IPS-NIHi7 (cell line): ENCODE measurements around the gene RAB1B.
A peak's percentile ranks its signal among the peaks of the same experiment; 100 is the strongest.
"Not testable (repeated sequence)": the region's sequence is repeated elsewhere in the genome, so short reads cannot be mapped to it uniquely, and the experiment has no call there.

Experiments
- DNase-seq: peaks from one replicate; pipeline ENCODE4 v3.0.0; 2012; ENCODE audit warnings: mixed read lengths; ENCODE audit errors: extremely low spot score

The RAB1B gene

GRCh38 chr11:66239998-66240780, 28.2 kb upstream of the RAB1B start:
- DNase-seq = no peak

- no peak for DNase-seq
Observed at GRCh38 chr11:66240781-66241136, 27.7 kb upstream of the RAB1B start.

- DNase-seq = no peak
Observed at GRCh38 chr11:66242095-66242765, 26.2 kb upstream of the RAB1B start.

GRCh38 chr11:66243782-66244535, 24.5 kb upstream of the RAB1B start:
- no peak for DNase-seq

- DNase-seq = no peak
Observed at GRCh38 chr11:66247295-66247694, 21.1 kb upstream of the RAB1B start.

- no peak for DNase-seq
Observed at GRCh38 chr11:66247801-66248200, 20.6 kb upstream of the RAB1B start.

- DNase-seq = no peak
Observed at GRCh38 chr11:66248903-66249302, 19.5 kb upstream of the RAB1B start.

- DNase-seq = peak; percentile 11
Observed at GRCh38 chr11:66251809-66252208, 16.6 kb upstream of the RAB1B start.

- not testable (repeated sequence) for DNase-seq
Observed at GRCh38 chr11:66253081-66253480, 15.4 kb upstream of the RAB1B start.

GRCh38 chr11:66258473-66258893, 10.0 kb upstream of the RAB1B start:
- no peak for DNase-seq

GRCh38 chr11:66259225-66259624, 9.2 kb upstream of the RAB1B start:
- DNase-seq = no peak

GRCh38 chr11:66259956-66260355, 8.5 kb upstream of the RAB1B start:
- no peak for DNase-seq

GRCh38 chr11:66261578-66261977, 6.9 kb upstream of the RAB1B start:
- DNase-seq = no peak

GRCh38 chr11:66262191-66262590, 6.2 kb upstream of the RAB1B start:
- DNase-seq = no peak

- DNase-seq = no peak
Observed at GRCh38 chr11:66262696-66263095, 5.7 kb upstream of the RAB1B start.

- no peak for DNase-seq
Observed at GRCh38 chr11:66263231-66263630, 5.2 kb upstream of the RAB1B start.

GRCh38 chr11:66263785-66264184, 4.7 kb upstream of the RAB1B start:
- no peak for DNase-seq

GRCh38 chr11:66264383-66264782, 4.1 kb upstream of the RAB1B start:
- DNase-seq = no peak

GRCh38 chr11:66264914-66265313, 3.5 kb upstream of the RAB1B start:
- peak; percentile 69 for DNase-seq

- no peak for DNase-seq
Observed at GRCh38 chr11:66265531-66266377, 2.7 kb upstream of the RAB1B start.

- DNase-seq = no peak
Observed at GRCh38 chr11:66266378-66267038, 1.9 kb upstream of the RAB1B start.
